C1 segment of cervical spinal cord (tissue), 14 donors: Measurements from ENCODE around the gene SEH1L.

Source experiments
- DNase-seq, 14 donors: peaks; one replicate each; lab custom pipeline; 2025; lab: John Stamatoyannopoulos, UW

The SEH1L gene

GRCh38 chr18:13036622-13037320 lies 89.0 kb downstream of the SEH1L start:
- no peak for DNase-seq
